Natural killer cell (primary cell): ENCODE results near the gene SPTB. TPM values are rescaled to one million over a fixed set of nuclear protein-coding genes. Genes with fewer than 3 reads are reported as not detected.

ENCODE experiments used
- ATAC-seq, 3 donors: fragments of 150-1000 bp in 2 of 3; fragments of 200-7000 bp in 1 of 3; cut with Tn5 transposase; 1 replicate in 1 of 3; 2 replicates in 2 of 3; pipeline ENCODE4 v1.10.0; 2021; ENCODE audit warnings: mild to moderate bottlenecking in 2 of 3, moderate library complexity in 2 of 3
- DNase-seq, 2 donors: peaks; one replicate each; pipeline versions ENCODE4 v3.0.0 to v3.0.0-alpha.2; 2013 to 2021; ENCODE audit warnings: mixed read lengths in 1 of 2
- H3K27ac ChIP-seq: one replicate; pipeline ENCODE4 v1.5.1; 2013; ENCODE audit warnings: mild to moderate bottlenecking, low read length
- H3K27me3 ChIP-seq: one replicate; pipeline ENCODE4 v1.6.1; 2013; ENCODE audit warnings: low read length; ENCODE audit not compliant: control insufficient read depth, insufficient read depth
- H3K36me3 ChIP-seq: one replicate; pipeline ENCODE4 v1.6.1; 2013; ENCODE audit warnings: low read length; ENCODE audit not compliant: control insufficient read depth, insufficient read depth
- H3K4me1 ChIP-seq: one replicate; pipeline ENCODE4 v1.6.1; 2013; ENCODE audit warnings: low read length; ENCODE audit not compliant: control insufficient read depth, insufficient read depth
- H3K4me3 ChIP-seq: one replicate; pipeline ENCODE4 v1.5.1; 2013; ENCODE audit warnings: low read length
- H3K9me3 ChIP-seq: one replicate; pipeline ENCODE4 v1.6.1; 2013; ENCODE audit warnings: low read length; ENCODE audit not compliant: control insufficient read depth, insufficient read depth
- H3K27ac Mint-ChIP-seq, 2 donors: one replicate each; pipeline ENCODE4 v1.8.0; 2022; ENCODE audit warnings: mild to moderate bottlenecking in 2 of 2, mixed read lengths in 2 of 2, moderate library complexity in 1 of 2
- H3K27me3 Mint-ChIP-seq, 2 donors: one replicate each; pipeline ENCODE4 v1.8.0; 2022; ENCODE audit warnings: low read depth in 2 of 2, mixed read lengths in 2 of 2
- H3K36me3 Mint-ChIP-seq: one replicate; pipeline ENCODE4 v1.8.0; 2022; ENCODE audit warnings: mixed read lengths
- H3K4me1 Mint-ChIP-seq, 2 donors: one replicate each; pipeline ENCODE4 v1.8.0; 2022; ENCODE audit warnings: mixed read lengths in 2 of 2
- H3K4me3 Mint-ChIP-seq: one replicate; pipeline ENCODE4 v1.8.0; 2022; ENCODE audit warnings: mild to moderate bottlenecking, moderate library complexity, mixed read lengths
- H3K9me3 Mint-ChIP-seq, 2 donors: one replicate each; pipeline ENCODE4 v1.8.0; 2022; ENCODE audit warnings: mixed read lengths in 2 of 2
- CTCF ChIP-seq: fragments of 200-600 bp; IDR thresholded peaks from one replicate; pipeline ENCODE4 v1.8.0; 2022; ENCODE audit warnings: antibody characterized with exemption
- WGBS: methylation state at CpG from one replicate; pipeline ENCODE4 v1.1.7; 2013; ENCODE audit warnings: missing lambda C conversion rate; ENCODE audit not compliant: insufficient coverage; 5-methylcytosine and 5-hydroxymethylcytosine counted together
- intact Hi-C: fragments of 100-400 bp; cut with micrococcal nuclease; formaldehyde crosslinking; loops from one replicate; pipeline ENCODE4 v1.14.2; 2022
- total RNA-seq, 4 donors: library from RNA; stranded (reverse); fragments of 120-200 nt in 1 of 4; gene quantifications; one replicate each; pipeline versions ENCODE4 v1.2.3 to v1.2.4, GENCODE V29; 2013 to 2022

SPTB gene
- total RNA-seq, 3 donors from 2014 or later (not counting 1 experiment from before 2014, with no cell fraction given): 0.07 to 0.59 (median 0.13) TPM

GRCh38 chr14:64865992-64866391, 13.7 kb downstream of the SPTB start:
- H3K36me3 ChIP-seq: no peaks in the 10 kb centered on the region
- H3K9me3 Mint-ChIP-seq: no peaks in the 10 kb centered on the region
- H3K9me3 ChIP-seq: no peaks in the 10 kb centered on the region
- H3K27ac ChIP-seq: no peak overlapping the region
- DNase-seq (no peak), ATAC-seq (no peak)
- H3K4me3 Mint-ChIP-seq: no peak overlapping the region
- 82% methylated on average over 6 of the region's 6 CpGs for WGBS
- no peaks in the 10 kb centered on the region for H3K4me1 ChIP-seq
- H3K36me3 Mint-ChIP-seq: no peaks in the 10 kb centered on the region
- H3K4me1 Mint-ChIP-seq: no peaks in the 10 kb centered on the region
- no peak for TF ChIP-seq CTCF
- no peak overlapping the region for H3K27ac Mint-ChIP-seq
- no peaks in the 10 kb centered on the region for H3K27me3 ChIP-seq
- peaks cover 31 to 51% of the 10 kb centered on the region in 2 donors for H3K27me3 Mint-ChIP-seq
- H3K4me3 ChIP-seq: no peak overlapping the region
- intact Hi-C loops: no loop called here

- no peak for TF ChIP-seq CTCF
- intact Hi-C loops: no loop called here
- Histone ChIP-seq H3K4me1 (no peaks in the 10 kb centered on the region), H3K4me3 (no peak overlapping the region), H3K36me3 (no peaks in the 10 kb centered on the region), H3K27ac (no peak overlapping the region), H3K27me3 (no peaks in the 10 kb centered on the region), H3K9me3 (no peaks in the 10 kb centered on the region)
- Mint-ChIP-seq H3K9me3 (no peaks in the 10 kb centered on the region), H3K27ac (no peak overlapping the region), H3K4me1 (no peaks in the 10 kb centered on the region), H3K36me3 (no peaks in the 10 kb centered on the region), H3K27me3 (peaks cover 27 to 42% of the 10 kb centered on the region in 2 donors), H3K4me3 (no peak overlapping the region)
- DNase-seq: no peak
- 81% methylated on average over 6 of the region's 6 CpGs for whole genome bisulfite sequencing
- ATAC-seq: no peak
Observed at GRCh38 chr14:64865109-64865508, 14.6 kb downstream of the SPTB start.

GRCh38 chr14:64864258-64864657, 15.4 kb downstream of the SPTB start:
- no peak for TF ChIP-seq CTCF
- Histone ChIP-seq H3K9me3 (no peaks in the 10 kb centered on the region), H3K4me3 (no peak overlapping the region), H3K4me1 (no peaks in the 10 kb centered on the region), H3K36me3 (no peaks in the 10 kb centered on the region), H3K27ac (no peak overlapping the region), H3K27me3 (no peaks in the 10 kb centered on the region)
- H3K27ac Mint-ChIP-seq: no peak overlapping the region
- no peak for ATAC-seq
- H3K4me3 Mint-ChIP-seq: no peak overlapping the region
- no peak for DNase-seq
- no peaks in the 10 kb centered on the region for H3K9me3 Mint-ChIP-seq
- H3K4me1 Mint-ChIP-seq: no peaks in the 10 kb centered on the region
- no CpG with 5 or more reads among the region's 1 CpG for WGBS
- intact Hi-C loops: no loop called here
- H3K36me3 Mint-ChIP-seq: no peaks in the 10 kb centered on the region
- peaks cover 24 to 37% of the 10 kb centered on the region in 2 donors for H3K27me3 Mint-ChIP-seq

GRCh38 chr14:64861916-64862315, 17.8 kb downstream of the SPTB start:
- no peaks in the 10 kb centered on the region for H3K9me3 ChIP-seq
- 75% methylated on average over 3 of the region's 3 CpGs for WGBS
- H3K4me1 Mint-ChIP-seq: no peaks in the 10 kb centered on the region
- H3K4me3 Mint-ChIP-seq: no peak overlapping the region
- DNase-seq: no peak
- no peak overlapping the region for H3K4me3 ChIP-seq
- no peaks in the 10 kb centered on the region for H3K4me1 ChIP-seq
- H3K36me3 Mint-ChIP-seq: no peaks in the 10 kb centered on the region
- intact Hi-C loops: no loop called here
- no peak for ATAC-seq
- H3K27me3 ChIP-seq: no peaks in the 10 kb centered on the region
- no peaks in the 10 kb centered on the region for H3K9me3 Mint-ChIP-seq
- TF ChIP-seq CTCF: no peak
- H3K27ac Mint-ChIP-seq: no peak overlapping the region
- no peaks in the 10 kb centered on the region for H3K36me3 ChIP-seq
- no peak overlapping the region for H3K27ac ChIP-seq
- peaks cover 18 to 29% of the 10 kb centered on the region in 2 donors for H3K27me3 Mint-ChIP-seq
